Uterus (tissue), 2 donors: ENCODE measurements around the gene RUVBL2.

ENCODE experiments used
- CTCF ChIP-seq, 4 experiments: fragments of 200-600 bp in 2 of 4; fragments of 450-650 bp in 2 of 4; sonication (generic) in 2 of 4; IDR thresholded peaks; one replicate each; pipeline ENCODE4 v1.5.1; 2016 to 2019; ENCODE audit warnings: antibody characterized with exemption in 4 of 4, mild to moderate bottlenecking in 2 of 4, moderate library complexity in 1 of 4
- POLR2A ChIP-seq, 2 donors: fragments of 450-650 bp; IDR thresholded peaks; one replicate each; pipeline ENCODE4 v1.6.1; 2016; ENCODE audit warnings: antibody characterized with exemption in 2 of 2, mild to moderate bottlenecking in 1 of 2, moderate library complexity in 1 of 2

GRCh38 chr19:49014870-49015255, 21.2 kb downstream of the RUVBL2 start:
- TF ChIP-seq CTCF (IDR thresholded peaks at IDR 0.05) (no peak), POLR2A (IDR thresholded peaks at IDR 0.05) (no peak)
